Measurements from ENCODE around the gene GALT. TPM values are rescaled to one million over a fixed set of nuclear protein-coding genes. Genes with fewer than 3 reads are reported as not detected.
A peak's percentile ranks its signal among the peaks of the same experiment; 100 is the strongest.

GALT gene
- total RNA-seq, 6 experiments from 2014 or later: 58.2 to 157 (median 117) TPM

- intact Hi-C loops (cut with DNase I): no loop called here
- Histone ChIP-seq H3K4me3 (no peak overlapping the region), H3K36me3 (no peaks in the 10 kb centered on the region), H3K27me3 (no peaks in the 10 kb centered on the region), H3K4me1 (peaks cover 0 to 14% (median 5%) of the 10 kb centered on the region in 4 donors), H3K27ac (no peak overlapping the region), H3K9me3 (no peaks in the 10 kb centered on the region)
- TF ChIP-seq CTCF (IDR thresholded peaks at IDR 0.05) (no peak), POLR2A (IDR thresholded peaks at IDR 0.05) (no peak)
- ATAC-seq (no peak), DNase-seq (no peak)
- 72% methylated on average over 2 of the region's 5 CpGs for WGBS (ENCODE audit: insufficient coverage, low coverage, low lambda C conversion rate, missing lambda C conversion rate)
Observed at GRCh38 chr9:34669809-34670562, 23.5 kb downstream of the GALT start.

- intact Hi-C loops (cut with DNase I): no loop called here
- DNase-seq: no peak
- no peak for ATAC-seq
- Histone ChIP-seq H3K9me3 (no peaks in the 10 kb centered on the region), H3K4me1 (peaks cover 0 to 13% (median 5%) of the 10 kb centered on the region in 4 donors), H3K36me3 (no peaks in the 10 kb centered on the region), H3K4me3 (no peak overlapping the region), H3K27me3 (no peaks in the 10 kb centered on the region), H3K27ac (no peak overlapping the region)
- WGBS (ENCODE audit: insufficient coverage, low coverage, low lambda C conversion rate, missing lambda C conversion rate): no CpG with 5 or more reads among the region's 1 CpG
- TF ChIP-seq CTCF (IDR thresholded peaks at IDR 0.05): no peak
- TF ChIP-seq POLR2A (IDR thresholded peaks at IDR 0.05): no peak
Observed at GRCh38 chr9:34671307-34671706, 24.8 kb downstream of the GALT start.

GRCh38 chr9:34674440-34674839 lies 28.0 kb downstream of the GALT start:
- H3K27me3 ChIP-seq: no peaks in the 10 kb centered on the region
- peak in 1 of 4 donors; percentile 12 for ATAC-seq

GRCh38 chr9:34675048-34675714 lies 28.7 kb downstream of the GALT start:
- 21% methylated on average over 9 of the region's 10 CpGs for WGBS (ENCODE audit: insufficient coverage, low coverage, low lambda C conversion rate, missing lambda C conversion rate)
- intact Hi-C loops (cut with DNase I): no loop called here
- no peak overlapping the region for H3K4me3 ChIP-seq
- H3K4me1 ChIP-seq: peaks cover 0 to 7% (median 0%) of the 10 kb centered on the region in 4 donors
- H3K27me3 ChIP-seq: no peaks in the 10 kb centered on the region
- no peaks in the 10 kb centered on the region for H3K36me3 ChIP-seq
- no peak overlapping the region for H3K27ac ChIP-seq
- ATAC-seq (peak; percentile 98 to 99 (median 99)), DNase-seq (peak; percentile 84 to 88 (median 85))
- no peaks in the 10 kb centered on the region for H3K9me3 ChIP-seq
- TF ChIP-seq POLR2A (IDR thresholded peaks at IDR 0.05) (no peak), CTCF (IDR thresholded peaks at IDR 0.05) (peak; percentile 80 to 93 (median 86))

More at GRCh38 chr9:34674440-34674839, 28.0 kb downstream of the GALT start:
- 46% methylated on average over 3 of the region's 3 CpGs for WGBS (ENCODE audit: insufficient coverage, low coverage, low lambda C conversion rate, missing lambda C conversion rate)
- Histone ChIP-seq H3K9me3 (no peaks in the 10 kb centered on the region), H3K4me3 (no peak overlapping the region), H3K4me1 (peaks cover 0 to 7% (median 0%) of the 10 kb centered on the region in 4 donors), H3K36me3 (no peaks in the 10 kb centered on the region), H3K27ac (no peak overlapping the region)
- TF ChIP-seq CTCF (IDR thresholded peaks at IDR 0.05): no peak
- TF ChIP-seq POLR2A (IDR thresholded peaks at IDR 0.05): no peak
- no peak for DNase-seq
- intact Hi-C loops (cut with DNase I): no loop called here

Measured in right lobe of liver (tissue), 6 donors.